ENCODE results near the gene VAMP2.

DNA sequence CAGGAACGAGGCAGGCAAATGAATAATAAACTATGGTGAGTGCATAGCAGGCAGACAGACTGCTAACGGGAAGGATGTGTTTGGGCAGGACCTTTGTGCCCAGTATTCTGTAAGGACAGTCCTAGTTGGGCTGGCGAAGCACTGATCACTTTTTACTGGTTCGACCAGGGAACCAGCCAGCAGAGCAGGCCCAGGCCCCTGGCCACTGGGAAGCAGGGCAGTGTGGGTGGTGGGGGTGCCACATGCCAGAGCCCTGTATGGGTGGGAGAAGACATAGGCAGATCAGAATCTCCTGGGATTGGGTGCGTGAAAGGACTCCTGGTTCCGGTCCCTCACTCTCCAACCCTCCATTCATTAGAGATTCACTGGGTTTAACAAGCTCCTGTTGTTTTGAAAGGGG lies 4.0 kb upstream of the VAMP2 start:
- TF ChIP-seq, protein P1, sequence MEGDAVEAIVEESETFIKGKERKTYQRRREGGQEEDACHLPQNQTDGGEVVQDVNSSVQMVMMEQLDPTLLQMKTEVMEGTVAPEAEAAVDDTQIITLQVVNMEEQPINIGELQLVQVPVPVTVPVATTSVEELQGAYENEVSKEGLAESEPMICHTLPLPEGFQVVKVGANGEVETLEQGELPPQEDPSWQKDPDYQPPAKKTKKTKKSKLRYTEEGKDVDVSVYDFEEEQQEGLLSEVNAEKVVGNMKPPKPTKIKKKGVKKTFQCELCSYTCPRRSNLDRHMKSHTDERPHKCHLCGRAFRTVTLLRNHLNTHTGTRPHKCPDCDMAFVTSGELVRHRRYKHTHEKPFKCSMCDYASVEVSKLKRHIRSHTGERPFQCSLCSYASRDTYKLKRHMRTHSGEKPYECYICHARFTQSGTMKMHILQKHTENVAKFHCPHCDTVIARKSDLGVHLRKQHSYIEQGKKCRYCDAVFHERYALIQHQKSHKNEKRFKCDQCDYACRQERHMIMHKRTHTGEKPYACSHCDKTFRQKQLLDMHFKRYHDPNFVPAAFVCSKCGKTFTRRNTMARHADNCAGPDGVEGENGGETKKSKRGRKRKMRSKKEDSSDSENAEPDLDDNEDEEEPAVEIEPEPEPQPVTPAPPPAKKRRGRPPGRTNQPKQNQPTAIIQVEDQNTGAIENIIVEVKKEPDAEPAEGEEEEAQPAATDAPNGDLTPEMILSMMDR (IDR thresholded peaks at IDR 0.05), result no peak
- TF ChIP-seq ZFX (IDR thresholded peaks at IDR 0.05; ENCODE audit: borderline replicate concordance), result no peak

Data from 22Rv1 (cell line).